H1 (cell line): ENCODE results near the gene ARHGEF4. TPM values are rescaled to one million over a fixed set of nuclear protein-coding genes. Genes with fewer than 3 reads are reported as not detected.

Experiments
- CTCF ChIA-PET: fragments of 300-600 bp; sonication (Branson Sonifier 250); formaldehyde crosslinking; loops from one replicate; lab custom pipeline; 2021; ENCODE audit not compliant: partially characterized antibody; lab: Charles Lee
- POLR2A ChIA-PET: fragments of 300-600 bp; sonication (Branson Sonifier 250); formaldehyde crosslinking; loops from one replicate; lab custom pipeline; 2021; ENCODE audit warnings: inconsistent platforms; ENCODE audit not compliant: partially characterized antibody; lab: Charles Lee
- DNase-seq, 2 experiments: peaks; one replicate each; pipeline versions ENCODE4 v3.0.0 to v3.0.0-alpha.2; 2010 to 2022; ENCODE audit warnings: low spot score in 2 of 2, low read depth in 1 of 2, mixed read lengths in 1 of 2
- FAIRE-seq: peaks from 2 replicates; lab custom pipeline; 2011; peaks lifted over from hg19 to GRCh38; lab: Jason Lieb, UNC
- H2AFZ ChIP-seq: 2 replicates; pipeline ENCODE4 v1.8.1; 2012; ENCODE audit warnings: low read length, inconsistent platforms
- H2AK5ac ChIP-seq: 2 replicates; pipeline ENCODE4 v1.6.1; 2013; ENCODE audit warnings: low read depth, low read length
- H2BK120ac ChIP-seq: replicated peaks from 2 replicates; pipeline ENCODE3; 2013; ENCODE audit warnings: low read depth, low read length, inconsistent platforms
- H2BK12ac ChIP-seq: 2 replicates; pipeline ENCODE4 v1.6.1; 2013; ENCODE audit warnings: low read depth, low read length
- H2BK15ac ChIP-seq: 2 replicates; pipeline ENCODE4 v1.6.1; 2013; ENCODE audit warnings: low read length
- H2BK20ac ChIP-seq: 2 replicates; pipeline ENCODE4 v1.6.1; 2013; ENCODE audit warnings: low read length
- H2BK5ac ChIP-seq: 2 replicates; pipeline ENCODE4 v1.6.1; 2013; ENCODE audit warnings: low read depth, low read length
- H3K14ac ChIP-seq: 2 replicates; pipeline ENCODE4 v1.6.1; 2013; ENCODE audit warnings: inconsistent platforms; ENCODE audit not compliant: insufficient read length
- H3K18ac ChIP-seq: 2 replicates; pipeline ENCODE4 v1.6.1; 2013; ENCODE audit warnings: low read length; ENCODE audit errors: extremely low read depth
- H3K23ac ChIP-seq: 2 replicates; pipeline ENCODE4 v1.6.1; 2013; ENCODE audit warnings: inconsistent platforms; ENCODE audit not compliant: insufficient read length
- H3K23me2 ChIP-seq: 2 replicates; pipeline ENCODE4 v1.6.1; 2013; ENCODE audit warnings: low read depth, low read length
- H3K27ac ChIP-seq: 2 replicates; pipeline ENCODE4 v1.6.1; 2011; ENCODE audit warnings: low read depth, low read length, inconsistent platforms
- H3K27me3 ChIP-seq, 4 experiments: replicated peaks in 1 of 4; 1 replicate in 1 of 4; 2 replicates in 3 of 4; pipeline versions ENCODE4 v1.6.1 to v1.8.1; 2011 to 2013; ENCODE audit warnings: low read length in 3 of 4, mild to moderate bottlenecking in 3 of 4, inconsistent platforms in 2 of 4, mixed read lengths in 2 of 4, moderate library complexity in 1 of 4; ENCODE audit not compliant: control insufficient read depth in 3 of 4, insufficient read depth in 3 of 4; ENCODE audit errors: extremely low read depth in 1 of 4
- H3K36me3 ChIP-seq, 4 experiments: 2 replicates each; pipeline versions ENCODE4 v1.6.1 to v1.8.1; 2011 to 2013; ENCODE audit warnings: mild to moderate bottlenecking in 4 of 4, low read length in 3 of 4, moderate library complexity in 2 of 4, control low read depth in 1 of 4, inconsistent platforms in 1 of 4; ENCODE audit not compliant: insufficient read depth in 4 of 4, control insufficient read depth in 2 of 4
- H3K4ac ChIP-seq: replicated peaks from 2 replicates; pipeline ENCODE3; 2013; ENCODE audit warnings: low read length, low read depth, mixed read lengths, inconsistent platforms; ENCODE audit not compliant: insufficient read length
- H3K4me1 ChIP-seq, 4 experiments: replicated peaks in 1 of 4; 1 replicate in 1 of 4; 2 replicates in 3 of 4; pipeline versions ENCODE4 v1.6.1 to v1.8.1; 2011 to 2013; ENCODE audit warnings: low read length in 3 of 4, inconsistent platforms in 2 of 4, mixed read lengths in 1 of 4; ENCODE audit not compliant: insufficient read depth in 4 of 4, control insufficient read depth in 3 of 4
- H3K4me2 ChIP-seq, 2 experiments: 2 replicates each; pipeline versions ENCODE4 v1.6.1 to v1.8.1; 2011 to 2013; ENCODE audit warnings: low read depth in 2 of 2, low read length in 2 of 2, control low read depth in 1 of 2, inconsistent platforms in 1 of 2, mild to moderate bottlenecking in 1 of 2; ENCODE audit not compliant: insufficient read depth in 1 of 2
- H3K4me3 ChIP-seq, 4 experiments: fragments of 200-600, 300-600 bp in 1 of 4; sonication (generic), shearing (Covaris generic), sonication (Bioruptor Twin) in 1 of 4; 2 replicates each; pipeline versions ENCODE4 v1.5.1 to v1.8.1; 2011 to 2016; ENCODE audit warnings: low read length in 4 of 4, low read depth in 3 of 4, control low read depth in 2 of 4, inconsistent platforms in 2 of 4, mild to moderate bottlenecking in 2 of 4, mixed read lengths in 1 of 4, moderate library complexity in 1 of 4; ENCODE audit not compliant: insufficient read depth in 2 of 4; ENCODE audit errors: extremely low read depth in 1 of 4
- H3K56ac ChIP-seq: replicated peaks from 2 replicates; pipeline ENCODE3; 2013; ENCODE audit warnings: low read depth, mild to moderate bottlenecking, mixed read lengths, low read length, inconsistent platforms; ENCODE audit not compliant: insufficient read length
- H3K79me1 ChIP-seq: 2 replicates; pipeline ENCODE4 v1.6.1; 2013; ENCODE audit warnings: low read depth, low read length, control low read depth
- H3K79me2 ChIP-seq, 2 experiments: 2 replicates each; pipeline versions ENCODE4 v1.6.1 to v1.8.1; 2012 to 2013; ENCODE audit warnings: low read length in 2 of 2, mild to moderate bottlenecking in 2 of 2, inconsistent platforms in 1 of 2; ENCODE audit not compliant: insufficient read depth in 2 of 2, control insufficient read depth in 1 of 2
- H3K9ac ChIP-seq, 4 experiments: replicated peaks in 1 of 4; 1 replicate in 1 of 4; 2 replicates in 3 of 4; pipeline versions ENCODE4 v1.6.1 to v1.8.1; 2011 to 2013; ENCODE audit warnings: low read depth in 3 of 4, low read length in 3 of 4, control low read depth in 2 of 4, mild to moderate bottlenecking in 2 of 4, moderate library complexity in 2 of 4, inconsistent platforms in 1 of 4; ENCODE audit errors: extremely low read depth in 1 of 4
- H3K9me3 ChIP-seq, 2 experiments: 2 replicates each; pipeline versions ENCODE4 v1.6.1 to v1.8.1; 2012 to 2013; ENCODE audit warnings: mild to moderate bottlenecking in 2 of 2, moderate library complexity in 2 of 2, control low read depth in 1 of 2, inconsistent platforms in 1 of 2, low read depth in 1 of 2, low read length in 1 of 2, mixed read lengths in 1 of 2; ENCODE audit not compliant: insufficient read depth in 2 of 2
- H4K20me1 ChIP-seq, 2 experiments: replicated peaks in 1 of 2; 2 replicates each; pipeline versions ENCODE3 to v1.8.1; 2011 to 2013; ENCODE audit warnings: inconsistent platforms in 2 of 2, low read length in 2 of 2, mild to moderate bottlenecking in 1 of 2; ENCODE audit not compliant: insufficient read depth in 2 of 2, control insufficient read depth in 1 of 2
- H4K5ac ChIP-seq: 2 replicates; pipeline ENCODE4 v1.6.1; 2013; ENCODE audit warnings: low read length, low read depth, mixed read lengths, inconsistent platforms; ENCODE audit not compliant: insufficient read length
- H4K8ac ChIP-seq: 2 replicates; pipeline ENCODE4 v1.8.0; 2013; ENCODE audit warnings: mild to moderate bottlenecking, moderate library complexity, low read length, inconsistent platforms; ENCODE audit not compliant: insufficient read depth; ENCODE audit errors: extremely low read depth
- H4K91ac ChIP-seq: replicated peaks from 2 replicates; pipeline ENCODE3; 2013; ENCODE audit warnings: low read length, mixed read lengths, inconsistent platforms; ENCODE audit not compliant: insufficient read length
- CBX5 ChIP-seq: fragments of 300-800, 300-1000 bp; sonication (generic); IDR thresholded peaks from 2 replicates; pipeline ENCODE4 v1.7.1; 2016; ENCODE audit warnings: antibody characterized with exemption, low read length, low read depth
- CEBPB ChIP-seq: IDR thresholded peaks from 2 replicates; pipeline ENCODE4 v1.6.1; 2012; ENCODE audit warnings: low read depth, low read length
- CREB1 ChIP-seq: IDR thresholded peaks from 2 replicates; pipeline ENCODE4 v1.6.1; 2012; ENCODE audit warnings: inconsistent platforms
- CTCF ChIP-seq, 3 experiments: IDR thresholded peaks; 1 replicate in 2 of 3; 2 replicates in 1 of 3; pipeline versions ENCODE4 v1.5.1 to v1.6.1; 2011; ENCODE audit warnings: low read length in 3 of 3, mild to moderate bottlenecking in 3 of 3, inconsistent platforms in 2 of 3, low read depth in 1 of 3, moderate library complexity in 1 of 3; ENCODE audit not compliant: insufficient read depth in 1 of 3; ENCODE audit errors: control extremely low read depth in 1 of 3
- FOSL1 ChIP-seq: IDR thresholded peaks from 2 replicates; pipeline ENCODE4 v1.6.1; 2011; ENCODE audit warnings: mild to moderate bottlenecking, low read depth, low read length, moderate library complexity; ENCODE audit not compliant: insufficient read depth
- SIN3A ChIP-seq, 2 experiments: IDR thresholded peaks in 1 of 2; conservative IDR thresholded peaks in 1 of 2; 2 replicates each; pipeline ENCODE4 v1.6.1; 2011 to 2012; ENCODE audit warnings: low read length in 2 of 2, improper control_type of control experiment in 1 of 2, low read depth in 1 of 2, mild to moderate bottlenecking in 1 of 2
- SIRT6 ChIP-seq: IDR thresholded peaks from one replicate; pipeline ENCODE4 v1.7.1; 2012; ENCODE audit warnings: low read length, inconsistent platforms
- SP1 ChIP-seq: IDR thresholded peaks from 2 replicates; pipeline ENCODE4 v1.6.1; 2011; ENCODE audit warnings: low read depth, low read length
- TAF1 ChIP-seq: IDR thresholded peaks from 2 replicates; pipeline ENCODE4 v1.6.1; 2011; ENCODE audit warnings: mild to moderate bottlenecking, low read depth, low read length
- USF2 ChIP-seq: IDR thresholded peaks from 2 replicates; pipeline ENCODE4 v1.6.1; 2011; ENCODE audit warnings: low read length, improper control_type of control experiment
- WGBS, 2 experiments: shearing (Covaris generic) in 1 of 2; methylation state at CpG; one replicate each; pipeline versions ENCODE4 v1.1.6 to v1.1.7; 2013 to 2015; ENCODE audit warnings: low lambda C conversion rate in 2 of 2, mixed read lengths in 2 of 2, inconsistent platforms in 1 of 2, low coverage in 1 of 2, missing lambda C conversion rate in 1 of 2; ENCODE audit not compliant: insufficient replicate concordance in 2 of 2, insufficient coverage in 1 of 2, insufficient read length in 1 of 2; ENCODE audit errors: extremely low coverage in 1 of 2, missing lambda C conversion rate in 1 of 2; 5-methylcytosine and 5-hydroxymethylcytosine counted together
- polyA plus RNA-seq, 7 experiments: library from polyadenylated mRNA; depleted of rRNA in 3 of 7; stranded (reverse) in 5 of 7; unstranded in 2 of 7; fragments of >200 nt in 5 of 7; fragments of 200-250 nt in 2 of 7; gene quantifications; 1 replicate in 5 of 7; 2 replicates in 1 of 7; 4 replicates in 1 of 7; pipeline versions ENCODE4 v1.2.1 to v1.2.3, GENCODE V29; 2011 to 2013; ENCODE audit warnings: missing spikeins in 2 of 7, mixed read lengths in 2 of 7
- total RNA-seq: library from RNA; stranded (reverse); fragmentation: NEBNext Ultra II Directional; extraction: Animal tissue kit (Norgen Biotek cat#: 25700); gene quantifications from 2 replicates; pipeline ENCODE4 v1.2.1, GENCODE V29; 2021

ARHGEF4 gene
- total and polyA plus RNA-seq, 2 of the 8 experiments (the other 6 are each of a cell fraction or from before 2014, with no cell fraction given), result 10.6 to 14.6 TPM

- H2BK20ac ChIP-seq, result no peak overlapping the region; the same call in 1 of the 2 replicates
- H3K79me1 ChIP-seq, result no peaks in the 10 kb centered on the region
- FAIRE-seq, result no peak
- H3K4me2 ChIP-seq, result no peak overlapping the region
- no peaks in the 10 kb centered on the region for H3K9me3 ChIP-seq
- no peak overlapping the region for H2BK120ac ChIP-seq
- H3K9ac ChIP-seq, result no peak overlapping the region
- no peak overlapping the region for H3K23ac ChIP-seq
- no peak overlapping the region for H4K91ac ChIP-seq
- H4K20me1 ChIP-seq, result peaks cover 0 to 4% of the 10 kb centered on the region in 2 experiments
- H3K27me3 ChIP-seq, result no peaks in the 10 kb centered on the region
- no peak for DNase-seq
- H3K18ac ChIP-seq, result no peak overlapping the region
- no peak overlapping the region for H3K27ac ChIP-seq
- H2BK12ac ChIP-seq, result no peak overlapping the region
- H3K4ac ChIP-seq, result no peak overlapping the region
- H3K56ac ChIP-seq, result no peak overlapping the region
- no peak overlapping the region for H3K14ac ChIP-seq
- no peak overlapping the region for H3K4me3 ChIP-seq
- no peak overlapping the region for H4K5ac ChIP-seq
- no peak overlapping the region for H2AK5ac ChIP-seq
- WGBS, 2 experiments, result 87% methylated on average over 16 of the region's 16 CpGs; no CpG with 5 or more reads in 1 of the 2 experiments
- POLR2A ChIA-PET, result no interaction called here
- H2BK15ac ChIP-seq, result no peak overlapping the region
- no peak overlapping the region for H4K8ac ChIP-seq
- CTCF ChIA-PET, result interaction anchor here (0.7 to 1.7 kb wide), 8 partner anchors 9 to 207 kb away, joined by 3 to 8 read pairs (median 4); no protein-coding TSS in a partner anchor
- no peak overlapping the region for H2AFZ ChIP-seq
- H3K23me2 ChIP-seq, result no peaks in the 10 kb centered on the region
- no peaks in the 10 kb centered on the region for H3K79me2 ChIP-seq
- H3K4me1 ChIP-seq, result peaks cover 0 to 2% (median 0%) of the 10 kb centered on the region in 4 experiments; a peak in 1 of 7 replicates
- no peak overlapping the region for H2BK5ac ChIP-seq
- H3K36me3 ChIP-seq, result no peaks in the 10 kb centered on the region
- no peak for TF ChIP-seq CEBPB
- TF ChIP-seq CBX5, result no peak
- TF ChIP-seq FOSL1, result no peak
- TF ChIP-seq SP1, result no peak
- no peak for TF ChIP-seq SIN3A (conservative IDR thresholded peaks at IDR 0.05 in 1 of 2, IDR thresholded peaks at IDR 0.05 in 1 of 2; ENCODE audit: low read depth in 1 of 2, low read length in 2 of 2)
- TF ChIP-seq CTCF (IDR thresholded peaks at IDR 0.05; ENCODE audit: control extremely low read depth in 1 of 3, insufficient read depth in 1 of 3, low read depth in 1 of 3, low read length in 3 of 3), result no peak
- no peak for TF ChIP-seq SIRT6
- TF ChIP-seq TAF1, result no peak
- no peak for TF ChIP-seq USF2
- TF ChIP-seq CREB1, result no peak
Observed at GRCh38 chr2:131005216-131005935, 168.7 kb downstream of the ARHGEF4 start.
